ENCODE results near the gene TSC2.
"Not testable (repeated sequence)": the region's sequence is repeated elsewhere in the genome, so short reads cannot be mapped to it uniquely, and the experiment has no call there.

- TF ChIP-seq CTCF (IDR thresholded peaks at IDR 0.05; ENCODE audit: poor library complexity, severe bottlenecking); POLR2AphosphoS5 (IDR thresholded peaks at IDR 0.05); EZH2 (IDR thresholded peaks at IDR 0.05; ENCODE audit: borderline replicate concordance, insufficient read depth, low read length, poor library complexity, severe bottlenecking); SMC3 (conservative IDR thresholded peaks at IDR 0.05; ENCODE audit: poor library complexity): not testable (repeated sequence)
Observed at GRCh38 chr16:2011726-2012125, 36.1 kb upstream of the TSC2 start.
